Measurements from ENCODE around the gene CUZD1. TPM values are rescaled to one million over a fixed set of nuclear protein-coding genes. Genes with fewer than 3 reads are reported as not detected.

Gene CUZD1
- total RNA-seq, 1 donor from 2014 or later = 0.11 TPM

- ATAC-seq (ENCODE audit: poor library complexity) (no peak), DNase-seq (no peak)
- intact Hi-C loops (cut with DNase I) = no loop called here
Measured at GRCh38 chr10:122828716-122829255, 16.9 kb downstream of the CUZD1 start.

- no peak for ATAC-seq (ENCODE audit: poor library complexity)
- no peak for DNase-seq
- intact Hi-C loops (cut with DNase I) = no loop called here
Measured at GRCh38 chr10:122827302-122827701, 18.4 kb downstream of the CUZD1 start.

- DNase-seq (no peak), ATAC-seq (ENCODE audit: poor library complexity) (no peak)
Measured at GRCh38 chr10:122822973-122823690, 22.5 kb downstream of the CUZD1 start.

GRCh38 chr10:122821808-122822207, 23.8 kb downstream of the CUZD1 start:
- no peak for ATAC-seq (ENCODE audit: poor library complexity)
- no peak for DNase-seq
- intact Hi-C loops (cut with DNase I) = no loop called here

More at GRCh38 chr10:122822973-122823690, 22.5 kb downstream of the CUZD1 start:
- intact Hi-C loops (cut with DNase I) = no loop called here

- DNase-seq (no peak), ATAC-seq (ENCODE audit: poor library complexity) (no peak)
- intact Hi-C loops (cut with DNase I) = no loop called here
Measured at GRCh38 chr10:122815458-122815857, 30.2 kb downstream of the CUZD1 start.

- ATAC-seq (ENCODE audit: poor library complexity) (no peak), DNase-seq (no peak)
- intact Hi-C loops (cut with DNase I) = no loop called here
Measured at GRCh38 chr10:122814493-122814892, 31.2 kb downstream of the CUZD1 start.

- intact Hi-C loops (cut with DNase I) = no loop called here
- no peak for DNase-seq
Measured at GRCh38 chr10:122812751-122813150, 32.9 kb downstream of the CUZD1 start.

GRCh38 chr10:122802282-122802681, 43.4 kb downstream of the CUZD1 start:
- ATAC-seq (ENCODE audit: poor library complexity) (no peak), DNase-seq (no peak)

More at GRCh38 chr10:122812751-122813150, 32.9 kb downstream of the CUZD1 start:
- ATAC-seq (ENCODE audit: poor library complexity) = no peak

GRCh38 chr10:122798704-122799231, 46.9 kb downstream of the CUZD1 start:
- ATAC-seq (ENCODE audit: poor library complexity) (no peak), DNase-seq (no peak)
- intact Hi-C loops (cut with DNase I) = no loop called here

More at GRCh38 chr10:122802282-122802681, 43.4 kb downstream of the CUZD1 start:
- intact Hi-C loops (cut with DNase I) = no loop called here

GRCh38 chr10:122796796-122797195, 48.9 kb downstream of the CUZD1 start:
- no peak for ATAC-seq (ENCODE audit: poor library complexity)
- intact Hi-C loops (cut with DNase I) = no loop called here

GRCh38 chr10:122795924-122796323, 49.7 kb downstream of the CUZD1 start:
- DNase-seq (no peak), ATAC-seq (ENCODE audit: poor library complexity) (no peak)
- intact Hi-C loops (cut with DNase I) = no loop called here

More at GRCh38 chr10:122796796-122797195, 48.9 kb downstream of the CUZD1 start:
- DNase-seq = no peak

- intact Hi-C loops (cut with DNase I) = no loop called here
- no peak for ATAC-seq (ENCODE audit: poor library complexity)
Measured at GRCh38 chr10:122786269-122786668, 59.4 kb downstream of the CUZD1 start.

GRCh38 chr10:122782911-122783310, 62.7 kb downstream of the CUZD1 start:
- intact Hi-C loops (cut with DNase I) = no loop called here
- DNase-seq (no peak), ATAC-seq (ENCODE audit: poor library complexity) (no peak)

More at GRCh38 chr10:122786269-122786668, 59.4 kb downstream of the CUZD1 start:
- DNase-seq = no peak

Other genes with a start within 250 kb of the CUZD1 start
- gene C10orf120, start 146.0 kb downstream of the CUZD1 start, total RNA-seq = not detected
- gene FAM24B, start 33.7 kb upstream of the CUZD1 start, total RNA-seq = not detected
- not detected for gene FAM24A, start 64.8 kb upstream of the CUZD1 start, total RNA-seq
- gene C10orf88, start 108.4 kb upstream of the CUZD1 start, total RNA-seq = 7.4 TPM
- 2.9 TPM for gene PSTK, start 134.5 kb upstream of the CUZD1 start, total RNA-seq
- gene IKZF5, start 162.9 kb upstream of the CUZD1 start, total RNA-seq = 9.7 TPM
- gene ACADSB, start 163.1 kb upstream of the CUZD1 start, total RNA-seq = 83.6 TPM